ENCODE results near the gene NGLY1.

- TF ChIP-seq KLF1 (tag; IDR thresholded peaks at IDR 0.05) (no peak), TCF7 (IDR thresholded peaks at IDR 0.05; ENCODE audit: borderline replicate concordance) (no peak), EZH2 (IDR thresholded peaks at IDR 0.05; ENCODE audit: borderline replicate concordance, low read depth, low read length) (no peak), LEF1 (IDR thresholded peaks at IDR 0.05) (peak; percentile 9; the same call in 1 of the 2 replicates), ZNF318 (IDR thresholded peaks at IDR 0.05; ENCODE audit: borderline replicate concordance in 1 of 2, low read depth in 1 of 2) (no peak), ELK1 (CRISPR knock-in tag; IDR thresholded peaks at IDR 0.05) (no peak), MXI1 (IDR thresholded peaks at IDR 0.05; ENCODE audit: low read depth, low read length) (no peak)
Measured at GRCh38 chr3:25783661-25784512, 644 bp upstream of the NGLY1 start.
